HepG2 (cell line): Measurements from ENCODE around the gene ROS1. TPM values are rescaled to one million over a fixed set of nuclear protein-coding genes. Genes with fewer than 3 reads are reported as not detected.

Source experiments
- BCL6 ChIP-seq: IDR thresholded peaks from 2 replicates; pipeline ENCODE4 v1.6.1; 2016; ENCODE audit warnings: missing genetic modification reagents, missing compliant biosample characterization
- CEBPB ChIP-seq: IDR thresholded peaks from 2 replicates; pipeline ENCODE4 v1.6.1; 2011; ENCODE audit warnings: low read depth, low read length, improper control_type of control experiment, borderline replicate concordance
- DMAP1 ChIP-seq: IDR thresholded peaks from 2 replicates; pipeline ENCODE4 v1.6.1; 2016
- FOXA3 ChIP-seq: IDR thresholded peaks from 2 replicates; pipeline ENCODE4 v1.6.1; 2016; ENCODE audit warnings: missing genetic modification reagents, missing compliant biosample characterization
- HDAC2 ChIP-seq: sonication (generic); formaldehyde crosslinking; IDR thresholded peaks from 2 replicates; pipeline ENCODE4 v1.4.0; 2020; ENCODE audit warnings: missing genetic modification reagents
- HMG20A ChIP-seq: IDR thresholded peaks from 2 replicates; pipeline ENCODE4 v1.6.1; 2016; ENCODE audit warnings: borderline replicate concordance
- JUNB ChIP-seq: sonication (generic); formaldehyde crosslinking; IDR thresholded peaks from 2 replicates; pipeline ENCODE4 v1.8.0; 2022; ENCODE audit warnings: missing genetic modification reagents, mild to moderate bottlenecking, borderline replicate concordance
- KAT8 ChIP-seq: IDR thresholded peaks from 2 replicates; pipeline ENCODE4 v1.6.1; 2016; ENCODE audit warnings: missing genetic modification reagents, missing compliant biosample characterization
- KLF16 ChIP-seq, 2 experiments: sonication (generic) in 1 of 2; formaldehyde crosslinking in 1 of 2; IDR thresholded peaks; 2 replicates each; pipeline versions ENCODE4 v1.6.1 to v1.8.0; 2016 to 2023; ENCODE audit warnings: missing genetic modification reagents in 2 of 2, missing compliant biosample characterization in 1 of 2
- MYNN ChIP-seq: sonication (generic); formaldehyde crosslinking; IDR thresholded peaks from 2 replicates; pipeline ENCODE4 v1.4.0; 2020; ENCODE audit warnings: mild to moderate bottlenecking, low read depth, missing genetic modification reagents
- NCOR1 ChIP-seq: fragments of 200-600 bp; sonication (generic); IDR thresholded peaks from 2 replicates; pipeline ENCODE4 v1.7.0; 2017; ENCODE audit warnings: antibody characterized with exemption, low read length, borderline replicate concordance
- NFKBIZ ChIP-seq: IDR thresholded peaks from 2 replicates; pipeline ENCODE4 v1.6.1; 2018; ENCODE audit warnings: missing genetic modification reagents, missing compliant biosample characterization
- NR2C2 ChIP-seq: sonication (generic); formaldehyde crosslinking; IDR thresholded peaks from 2 replicates; pipeline ENCODE4 v1.4.0; 2020; ENCODE audit warnings: missing genetic modification reagents, mild to moderate bottlenecking, moderate library complexity, borderline replicate concordance
- RARG ChIP-seq: sonication (generic); formaldehyde crosslinking; IDR thresholded peaks from 2 replicates; pipeline ENCODE4 v1.4.0; 2020; ENCODE audit warnings: low read depth, mild to moderate bottlenecking, missing genetic modification reagents
- TBL1XR1 ChIP-seq: fragments of 150-350 bp; IDR thresholded peaks from 2 replicates; pipeline ENCODE4 v1.6.1; 2014; ENCODE audit warnings: borderline replicate concordance, low read length; ENCODE audit not compliant: partially characterized antibody
- ZC3H4 ChIP-seq: sonication (generic); formaldehyde crosslinking; IDR thresholded peaks from 2 replicates; pipeline ENCODE4 v1.4.0; 2020; ENCODE audit warnings: missing genetic modification reagents, borderline replicate concordance
- ZNF33A ChIP-seq: sonication (generic); formaldehyde crosslinking; IDR thresholded peaks from 2 replicates; pipeline ENCODE4 v1.5.1; 2020; ENCODE audit warnings: missing genetic modification reagents, mild to moderate bottlenecking, moderate library complexity, borderline replicate concordance
- ZNF678 ChIP-seq: sonication (generic); formaldehyde crosslinking; IDR thresholded peaks from 2 replicates; pipeline ENCODE4 v1.4.0; 2020; ENCODE audit warnings: mild to moderate bottlenecking, missing genetic modification reagents
- ZNF841 ChIP-seq: sonication (generic); formaldehyde crosslinking; IDR thresholded peaks from 2 replicates; pipeline ENCODE4 v1.8.1; 2023; ENCODE audit warnings: missing genetic modification reagents, borderline replicate concordance
- polyA plus RNA-seq, 8 experiments: library from polyadenylated mRNA; depleted of rRNA in 3 of 8; stranded (reverse) in 7 of 8; unstranded in 1 of 8; fragments of >200 nt; fragmentation: Illumina TruSeq in 4 of 8; extraction: Trizol in 4 of 8; gene quantifications; 2 replicates each; pipeline versions ENCODE4 v1.2.1 to v1.2.3, GENCODE V29; 2011 to 2016; ENCODE audit warnings: low read depth in 4 of 8, missing spikeins in 1 of 8, mixed read lengths in 1 of 8; ENCODE audit not compliant: insufficient read depth in 1 of 8
- total RNA-seq, 5 experiments: library from RNA; depleted of rRNA; stranded (reverse); fragments of >200 nt; fragmentation: Illumina TruSeq; extraction: Trizol; gene quantifications; 2 replicates each; pipeline ENCODE4 v1.2.3, GENCODE V29; 2016; ENCODE audit warnings: low read depth in 1 of 5
- TF ChIP-seq, protein P1 (sequence below): sonication (generic); formaldehyde crosslinking; IDR thresholded peaks from 2 replicates; pipeline ENCODE4 v1.5.1; 2020; ENCODE audit warnings: mild to moderate bottlenecking, missing genetic modification reagents, borderline replicate concordance
- TF ChIP-seq, protein P2 (sequence below), 2 experiments: sonication (generic) in 1 of 2; formaldehyde crosslinking in 1 of 2; IDR thresholded peaks; 2 replicates each; pipeline versions ENCODE4 v1.5.1 to v1.6.1; 2011 to 2020; ENCODE audit warnings: borderline replicate concordance in 1 of 2, low read depth in 1 of 2, low read length in 1 of 2, mild to moderate bottlenecking in 1 of 2, missing genetic modification reagents in 1 of 2, moderate library complexity in 1 of 2

The ROS1 gene
- total and polyA plus RNA-seq, 2 of the 13 experiments (the other 11 are each of a cell fraction or from before 2014, with no cell fraction given), result not detected

DNA sequence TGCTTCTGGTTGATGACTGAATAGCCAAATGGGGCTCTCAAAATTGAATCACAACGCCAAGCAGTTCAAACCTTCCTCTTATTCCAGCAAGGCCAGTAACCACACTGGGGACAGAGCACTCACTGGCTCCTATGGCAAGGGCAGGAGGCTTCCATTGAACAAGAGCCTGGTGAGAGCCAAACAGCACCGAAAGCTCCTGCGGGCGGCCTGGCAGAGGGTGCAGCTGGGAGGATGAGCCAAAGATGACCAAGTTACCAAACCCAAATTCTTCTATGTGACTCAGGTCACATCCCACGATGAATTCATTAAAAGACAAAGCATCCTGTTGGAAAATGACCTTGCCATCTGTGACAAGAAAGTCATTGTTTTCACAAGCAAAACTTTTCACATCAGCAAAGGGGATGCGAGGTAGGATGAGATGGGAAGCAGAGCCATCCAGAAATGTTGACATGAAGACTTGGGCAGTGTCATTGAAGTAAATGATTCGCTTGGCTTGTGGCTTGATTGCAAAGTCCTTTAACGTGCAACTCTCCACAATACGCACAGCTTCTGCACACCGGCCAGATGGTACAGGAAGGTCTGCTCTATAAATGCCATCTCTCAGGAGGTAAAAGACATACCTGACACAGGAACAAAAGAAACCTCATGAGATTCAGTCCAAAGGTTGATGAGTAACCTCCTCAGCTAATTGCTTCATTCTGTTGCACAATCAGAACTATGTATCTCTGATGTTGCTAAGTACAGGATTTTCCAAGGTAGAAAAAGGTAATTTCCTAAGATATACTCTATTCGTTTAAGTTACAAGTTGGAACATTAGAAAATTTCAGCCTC lies 36.3 kb downstream of the ROS1 start (continued):
- TF ChIP-seq, protein P1, sequence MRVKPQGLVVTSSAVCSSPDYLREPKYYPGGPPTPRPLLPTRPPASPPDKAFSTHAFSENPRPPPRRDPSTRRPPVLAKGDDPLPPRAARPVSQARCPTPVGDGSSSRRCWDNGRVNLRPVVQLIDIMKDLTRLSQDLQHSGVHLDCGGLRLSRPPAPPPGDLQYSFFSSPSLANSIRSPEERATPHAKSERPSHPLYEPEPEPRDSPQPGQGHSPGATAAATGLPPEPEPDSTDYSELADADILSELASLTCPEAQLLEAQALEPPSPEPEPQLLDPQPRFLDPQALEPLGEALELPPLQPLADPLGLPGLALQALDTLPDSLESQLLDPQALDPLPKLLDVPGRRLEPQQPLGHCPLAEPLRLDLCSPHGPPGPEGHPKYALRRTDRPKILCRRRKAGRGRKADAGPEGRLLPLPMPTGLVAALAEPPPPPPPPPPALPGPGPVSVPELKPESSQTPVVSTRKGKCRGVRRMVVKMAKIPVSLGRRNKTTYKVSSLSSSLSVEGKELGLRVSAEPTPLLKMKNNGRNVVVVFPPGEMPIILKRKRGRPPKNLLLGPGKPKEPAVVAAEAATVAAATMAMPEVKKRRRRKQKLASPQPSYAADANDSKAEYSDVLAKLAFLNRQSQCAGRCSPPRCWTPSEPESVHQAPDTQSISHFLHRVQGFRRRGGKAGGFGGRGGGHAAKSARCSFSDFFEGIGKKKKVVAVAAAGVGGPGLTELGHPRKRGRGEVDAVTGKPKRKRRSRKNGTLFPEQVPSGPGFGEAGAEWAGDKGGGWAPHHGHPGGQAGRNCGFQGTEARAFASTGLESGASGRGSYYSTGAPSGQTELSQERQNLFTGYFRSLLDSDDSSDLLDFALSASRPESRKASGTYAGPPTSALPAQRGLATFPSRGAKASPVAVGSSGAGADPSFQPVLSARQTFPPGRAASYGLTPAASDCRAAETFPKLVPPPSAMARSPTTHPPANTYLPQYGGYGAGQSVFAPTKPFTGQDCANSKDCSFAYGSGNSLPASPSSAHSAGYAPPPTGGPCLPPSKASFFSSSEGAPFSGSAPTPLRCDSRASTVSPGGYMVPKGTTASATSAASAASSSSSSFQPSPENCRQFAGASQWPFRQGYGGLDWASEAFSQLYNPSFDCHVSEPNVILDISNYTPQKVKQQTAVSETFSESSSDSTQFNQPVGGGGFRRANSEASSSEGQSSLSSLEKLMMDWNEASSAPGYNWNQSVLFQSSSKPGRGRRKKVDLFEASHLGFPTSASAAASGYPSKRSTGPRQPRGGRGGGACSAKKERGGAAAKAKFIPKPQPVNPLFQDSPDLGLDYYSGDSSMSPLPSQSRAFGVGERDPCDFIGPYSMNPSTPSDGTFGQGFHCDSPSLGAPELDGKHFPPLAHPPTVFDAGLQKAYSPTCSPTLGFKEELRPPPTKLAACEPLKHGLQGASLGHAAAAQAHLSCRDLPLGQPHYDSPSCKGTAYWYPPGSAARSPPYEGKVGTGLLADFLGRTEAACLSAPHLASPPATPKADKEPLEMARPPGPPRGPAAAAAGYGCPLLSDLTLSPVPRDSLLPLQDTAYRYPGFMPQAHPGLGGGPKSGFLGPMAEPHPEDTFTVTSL, result peak; percentile 30; the same call in 1 of the 2 replicates
- TF ChIP-seq JUNB (CRISPR knock-in tag) (peak; percentile 70; the same call in 1 of the 2 replicates), RARG (no peak), HDAC2 (CRISPR knock-in tag) (peak; percentile 51; the same call in 1 of the 2 replicates), ZC3H4 (CRISPR knock-in tag) (no peak), NR2C2 (CRISPR knock-in tag) (peak; percentile 65; the same call in 1 of the 2 replicates), KLF16 (CRISPR knock-in tag; IDR thresholded peaks at IDR 0.05) (peak in 1 of 2 experiments; percentile 76; a peak in 1 of 4 replicates), CEBPB (peak; percentile 99), DMAP1 (CRISPR knock-in tag) (peak; percentile 52; the same call in 1 of the 2 replicates), FOXA3 (peak; percentile 71; the same call in 1 of the 2 replicates), NCOR1 (peak; percentile 63; the same call in 1 of the 2 replicates), MYNN (CRISPR knock-in tag) (no peak), BCL6 (CRISPR knock-in tag) (peak; percentile 30; the same call in 1 of the 2 replicates), HMG20A (peak; percentile 85), ZNF33A (CRISPR knock-in tag) (no peak), ZNF841 (0 out of 2 replicates have a peak, but pooled peaks have one; percentile 8), ZNF678 (CRISPR knock-in tag) (no peak), NFKBIZ (0 out of 2 replicates have a peak, but pooled peaks have one; percentile 44), KAT8 (CRISPR knock-in tag) (peak; percentile 66; the same call in 1 of the 2 replicates), TBL1XR1 (peak; percentile 70)
- TF ChIP-seq, protein P2, sequence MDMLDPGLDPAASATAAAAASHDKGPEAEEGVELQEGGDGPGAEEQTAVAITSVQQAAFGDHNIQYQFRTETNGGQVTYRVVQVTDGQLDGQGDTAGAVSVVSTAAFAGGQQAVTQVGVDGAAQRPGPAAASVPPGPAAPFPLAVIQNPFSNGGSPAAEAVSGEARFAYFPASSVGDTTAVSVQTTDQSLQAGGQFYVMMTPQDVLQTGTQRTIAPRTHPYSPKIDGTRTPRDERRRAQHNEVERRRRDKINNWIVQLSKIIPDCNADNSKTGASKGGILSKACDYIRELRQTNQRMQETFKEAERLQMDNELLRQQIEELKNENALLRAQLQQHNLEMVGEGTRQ (IDR thresholded peaks at IDR 0.05; ENCODE audit: low read depth, low read length), result no peak
- TF ChIP-seq, protein P2 (CRISPR knock-in tag; IDR thresholded peaks at IDR 0.05; ENCODE audit: borderline replicate concordance), result no peak
